Transverse colon (tissue), 3 donors: ENCODE measurements around the gene BLOC1S6.

ENCODE experiments used
- EP300 ChIP-seq: sonication (generic); formaldehyde crosslinking; IDR thresholded peaks from one replicate; pipeline ENCODE4 v1.6.1; 2017; ENCODE audit warnings: antibody characterized with exemption, low read depth
- POLR2A ChIP-seq: fragments of 450-650 bp; IDR thresholded peaks from one replicate; pipeline ENCODE4 v1.6.1; 2016; ENCODE audit warnings: antibody characterized with exemption, mild to moderate bottlenecking, moderate library complexity
- TF ChIP-seq, protein P1 (sequence below), 5 experiments: fragments of 200-600 bp in 3 of 5; fragments of 450-650 bp in 2 of 5; sonication (generic) in 3 of 5; IDR thresholded peaks; 1 replicate in 2 of 5; 2 replicates in 3 of 5; pipeline ENCODE4 v1.5.1; 2016 to 2017; ENCODE audit warnings: antibody characterized with exemption in 5 of 5, inconsistent platforms in 3 of 5, mild to moderate bottlenecking in 2 of 5, moderate library complexity in 1 of 5

DNA sequence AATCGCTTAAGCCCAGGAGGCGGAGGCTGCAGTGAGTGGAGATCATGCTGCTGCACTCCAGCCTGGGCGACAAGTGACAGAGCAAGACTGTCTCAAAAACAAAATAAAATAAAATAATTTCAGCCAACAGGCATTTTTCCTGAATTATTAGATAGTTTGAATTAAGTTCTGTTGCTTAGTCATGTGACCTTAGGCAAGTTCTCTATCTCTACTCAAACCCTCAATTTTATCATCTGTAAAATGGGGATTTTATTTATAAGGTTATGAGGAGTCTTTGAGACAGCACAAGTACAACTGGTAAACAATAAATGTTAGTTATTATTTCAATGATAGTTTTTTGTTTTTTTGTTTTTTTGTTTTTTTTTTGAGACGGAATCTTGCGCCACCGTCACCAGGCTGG, 60.6 kb downstream of the BLOC1S6 start:
- TF ChIP-seq EP300 (no peak), POLR2A (no peak)
- TF ChIP-seq, protein P1, sequence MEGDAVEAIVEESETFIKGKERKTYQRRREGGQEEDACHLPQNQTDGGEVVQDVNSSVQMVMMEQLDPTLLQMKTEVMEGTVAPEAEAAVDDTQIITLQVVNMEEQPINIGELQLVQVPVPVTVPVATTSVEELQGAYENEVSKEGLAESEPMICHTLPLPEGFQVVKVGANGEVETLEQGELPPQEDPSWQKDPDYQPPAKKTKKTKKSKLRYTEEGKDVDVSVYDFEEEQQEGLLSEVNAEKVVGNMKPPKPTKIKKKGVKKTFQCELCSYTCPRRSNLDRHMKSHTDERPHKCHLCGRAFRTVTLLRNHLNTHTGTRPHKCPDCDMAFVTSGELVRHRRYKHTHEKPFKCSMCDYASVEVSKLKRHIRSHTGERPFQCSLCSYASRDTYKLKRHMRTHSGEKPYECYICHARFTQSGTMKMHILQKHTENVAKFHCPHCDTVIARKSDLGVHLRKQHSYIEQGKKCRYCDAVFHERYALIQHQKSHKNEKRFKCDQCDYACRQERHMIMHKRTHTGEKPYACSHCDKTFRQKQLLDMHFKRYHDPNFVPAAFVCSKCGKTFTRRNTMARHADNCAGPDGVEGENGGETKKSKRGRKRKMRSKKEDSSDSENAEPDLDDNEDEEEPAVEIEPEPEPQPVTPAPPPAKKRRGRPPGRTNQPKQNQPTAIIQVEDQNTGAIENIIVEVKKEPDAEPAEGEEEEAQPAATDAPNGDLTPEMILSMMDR (IDR thresholded peaks at IDR 0.05), result no peak
